ENCODE results near the gene ARHGEF19. TPM values are rescaled to one million over a fixed set of nuclear protein-coding genes. Genes with fewer than 3 reads are reported as not detected.

ARHGEF19 gene
- total and polyA plus RNA-seq, 10 of the 15 experiments (the other 5 are each of a cell fraction or from before 2014, with no cell fraction given) = 0.15 to 2.9 (median 0.67) TPM; not detected in 1

- TF ChIP-seq RELB (IDR thresholded peaks at IDR 0.05; ENCODE audit: low read depth) (no peak), RCOR1 (conservative IDR thresholded peaks at IDR 0.05; ENCODE audit: low read depth, low read length) (no peak), CHD1 (IDR thresholded peaks at IDR 0.05; ENCODE audit: low read depth, low read length) (no peak), ZNF592 (IDR thresholded peaks at IDR 0.05) (no peak)
Measured at GRCh38 chr1:16250524-16251251, 38.2 kb upstream of the ARHGEF19 start (continued).

Measured in GM12878 (cell line).